ENCODE data around the gene POLR2E. TPM values are rescaled to one million over a fixed set of nuclear protein-coding genes. Genes with fewer than 3 reads are reported as not detected.

Gene POLR2E
- total and polyA plus RNA-seq, 2 of the 8 experiments (the other 6 are each of a cell fraction or from before 2014, with no cell fraction given): 281 to 381 TPM

DNA sequence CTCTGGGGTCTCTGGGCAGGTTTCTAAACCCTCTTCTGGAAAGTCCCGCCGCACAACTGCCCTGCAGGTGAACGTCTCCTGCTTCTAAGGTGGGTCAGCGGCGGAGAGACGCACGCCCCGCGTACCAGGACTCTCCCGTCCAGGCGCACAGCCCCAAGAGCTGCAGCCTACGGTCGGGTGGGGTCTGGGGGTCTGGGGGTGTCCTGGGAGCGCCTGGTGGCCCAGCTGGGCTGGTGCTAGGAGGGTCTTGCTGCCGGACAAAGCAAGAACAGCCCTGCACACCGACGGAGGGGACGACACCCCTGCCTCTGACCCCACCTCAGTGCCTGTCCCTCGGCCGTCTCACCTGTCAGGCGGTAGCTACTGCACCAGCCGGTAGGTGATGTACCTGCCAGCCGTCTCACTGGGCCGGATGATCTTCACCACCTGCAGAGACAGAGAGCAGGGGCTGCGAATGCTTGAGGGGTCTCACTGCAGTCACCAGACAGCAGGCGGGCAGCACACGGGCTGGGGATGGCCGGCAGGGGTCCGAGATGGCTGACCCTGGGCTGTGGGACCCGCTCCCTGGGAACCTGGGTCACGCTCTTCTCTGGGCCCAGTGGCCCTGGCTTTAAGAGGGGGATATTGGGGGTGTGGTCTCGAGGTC, 5.9 kb downstream of the POLR2E start:
- H3K27ac ChIP-seq (ENCODE audit: low read depth, low read length): no peak overlapping the region
- no peak overlapping the region for H3K18ac ChIP-seq (ENCODE audit: extremely low read depth, low read length)
- no peak overlapping the region for H2BK20ac ChIP-seq (ENCODE audit: low read length)
- H3K9ac ChIP-seq (replicated peaks in 1 of 4; ENCODE audit: extremely low read depth in 1 of 4, low read depth in 3 of 4, low read length in 3 of 4): no peak overlapping the region
- H3K4me1 ChIP-seq (replicated peaks in 1 of 4; ENCODE audit: control insufficient read depth in 3 of 4, insufficient read depth in 4 of 4, low read length in 3 of 4): peaks cover 0 to 8% (median 4%) of the 10 kb centered on the region in 4 experiments; a peak in 4 of 7 replicates
- no peak overlapping the region for H4K91ac ChIP-seq (replicated peaks; ENCODE audit: insufficient read length, low read length)
- peaks cover 4 to 54% (median 25%) of the 10 kb centered on the region in 4 experiments; a peak in 7 of 8 replicates for H3K36me3 ChIP-seq (ENCODE audit: control insufficient read depth in 2 of 4, insufficient read depth in 4 of 4, low read length in 3 of 4)
- H3K79me2 ChIP-seq (ENCODE audit: control insufficient read depth in 1 of 2, insufficient read depth in 2 of 2, low read length in 2 of 2): peaks cover 2 to 11% of the 10 kb centered on the region in 2 experiments
- H3K4me2 ChIP-seq (ENCODE audit: insufficient read depth in 1 of 2, low read depth in 2 of 2, low read length in 2 of 2): no peak overlapping the region
- H3K4me3 ChIP-seq (ENCODE audit: extremely low read depth in 1 of 4, insufficient read depth in 2 of 4, low read depth in 3 of 4, low read length in 4 of 4): no peak overlapping the region
- no peak overlapping the region for H3K23ac ChIP-seq (ENCODE audit: insufficient read length)
- H2BK15ac ChIP-seq (ENCODE audit: low read length): no peak overlapping the region
- no peaks in the 10 kb centered on the region for H3K9me3 ChIP-seq (ENCODE audit: insufficient read depth in 2 of 2, low read depth in 1 of 2, low read length in 1 of 2)
- H4K20me1 ChIP-seq (replicated peaks in 1 of 2; ENCODE audit: control insufficient read depth in 1 of 2, insufficient read depth in 2 of 2, low read length in 2 of 2): peaks cover 7 to 24% of the 10 kb centered on the region in 2 experiments
- peaks cover 8% of the 10 kb centered on the region for H3K79me1 ChIP-seq (ENCODE audit: low read depth, low read length)
- H3K27me3 ChIP-seq (replicated peaks in 1 of 4; ENCODE audit: control insufficient read depth in 3 of 4, extremely low read depth in 1 of 4, insufficient read depth in 3 of 4, low read length in 3 of 4): no peaks in the 10 kb centered on the region; a peak in 1 of 7 replicates
- H4K8ac ChIP-seq (ENCODE audit: extremely low read depth, insufficient read depth, low read length): peak overlapping the region; percentile 11; the same call in 1 of the 2 replicates
- H2AK5ac ChIP-seq (ENCODE audit: low read depth, low read length): no peak overlapping the region
- H3K14ac ChIP-seq (ENCODE audit: insufficient read length): no peak overlapping the region
- H3K23me2 ChIP-seq (ENCODE audit: low read depth, low read length): peaks cover 3% of the 10 kb centered on the region
- POLR2A ChIA-PET (ENCODE audit: partially characterized antibody): interaction anchor here (0.6 to 10.3 kb wide), 18 partner anchors 8 to 180 kb away, joined by 3 to 116 read pairs (median 4); partner anchors contain the start of genes ARHGAP45, CIRBP and GPX4
- CTCF ChIA-PET (ENCODE audit: partially characterized antibody): interaction anchor here (1.0 to 3.0 kb wide), 6 partner anchors 13 to 210 kb away, joined by 3 to 10 read pairs (median 6); no protein-coding TSS in a partner anchor
- H4K5ac ChIP-seq (ENCODE audit: insufficient read length, low read depth, low read length): no peak overlapping the region
- WGBS, 2 experiments (ENCODE audit: extremely low coverage in 1 of 2, insufficient coverage in 1 of 2, insufficient read length in 1 of 2, insufficient replicate concordance in 2 of 2, low coverage in 1 of 2, low lambda C conversion rate in 2 of 2, missing lambda C conversion rate in 1 of 2): 90% methylated on average over 15 of the region's 32 CpGs; no CpG with 5 or more reads in 1 of the 2 experiments
- H2AFZ ChIP-seq (ENCODE audit: low read length): no peak overlapping the region
- no peak overlapping the region for H2BK120ac ChIP-seq (replicated peaks; ENCODE audit: low read depth, low read length)
- no peak overlapping the region for H2BK12ac ChIP-seq (ENCODE audit: low read depth, low read length)
- DNase-seq (ENCODE audit: low read depth in 1 of 2, low spot score in 2 of 2) (no peak), FAIRE-seq (no peak)
- no peak overlapping the region for H3K56ac ChIP-seq (replicated peaks; ENCODE audit: insufficient read length, low read depth, low read length)
- no peak overlapping the region; the same call in 1 of the 2 replicates for H2BK5ac ChIP-seq (ENCODE audit: low read depth, low read length)
- no peak overlapping the region for H3K4ac ChIP-seq (replicated peaks; ENCODE audit: insufficient read length, low read depth, low read length)
- TF ChIP-seq POLR2A (IDR thresholded peaks at IDR 0.05; ENCODE audit: control extremely low read depth in 1 of 2, low read depth in 2 of 2, low read length in 2 of 2) (0 out of 3 replicates have a peak, but pooled peaks of 1 of the 2 experiments have one; percentile 3), RBBP5 (IDR thresholded peaks at IDR 0.05; ENCODE audit: borderline replicate concordance, low read depth, low read length) (no peak), JUN (IDR thresholded peaks at IDR 0.05; ENCODE audit: low read depth, low read length) (no peak)
